Mesothelial cell of epicardium (in vitro differentiated cells): ENCODE results near the gene IRX2. TPM values are rescaled to one million over a fixed set of nuclear protein-coding genes. Genes with fewer than 3 reads are reported as not detected.

Experiments
- DNase-seq, 2 experiments: peaks; one replicate each; pipeline ENCODE4 v3.0.0; 2021; ENCODE audit warnings: low spot score in 2 of 2; ENCODE audit not compliant: unreplicated experiment in 2 of 2
- H3K27ac Mint-ChIP-seq: 2 replicates; pipeline ENCODE4 v1.8.0; 2021; ENCODE audit warnings: mixed read lengths
- H3K27me3 Mint-ChIP-seq: 2 replicates; pipeline ENCODE4 v1.8.0; 2021; ENCODE audit warnings: low read depth, mixed read lengths
- H3K36me3 Mint-ChIP-seq: 2 replicates; pipeline ENCODE4 v1.8.0; 2021; ENCODE audit warnings: mixed read lengths
- H3K4me1 Mint-ChIP-seq: 2 replicates; pipeline ENCODE4 v1.8.0; 2021; ENCODE audit warnings: mixed read lengths
- H3K4me3 Mint-ChIP-seq: 2 replicates; pipeline ENCODE4 v1.8.0; 2021; ENCODE audit warnings: mild to moderate bottlenecking, moderate library complexity, mixed read lengths
- H3K9me3 Mint-ChIP-seq: 2 replicates; pipeline ENCODE4 v1.8.0; 2021; ENCODE audit warnings: mixed read lengths
- CTCF ChIP-seq: fragments of 200-600 bp; sonication (generic); IDR thresholded peaks from one replicate; pipeline ENCODE4 v1.5.0; 2021; ENCODE audit warnings: antibody characterized with exemption; ENCODE audit not compliant: unreplicated experiment
- total RNA-seq: library from RNA; stranded (reverse); gene quantifications from 3 replicates; pipeline ENCODE4 v1.2.1, GENCODE V29; 2021

Gene IRX2
- total RNA-seq, 1 donor from 2014 or later: 30.3 TPM

- no peak overlapping the region for H3K4me3 Mint-ChIP-seq
- H3K36me3 Mint-ChIP-seq: no peaks in the 10 kb centered on the region
- H3K27ac Mint-ChIP-seq: no peak overlapping the region
- H3K27me3 Mint-ChIP-seq: peaks cover 24% of the 10 kb centered on the region
- no peak for DNase-seq
- TF ChIP-seq CTCF: no peak
- no peaks in the 10 kb centered on the region for H3K9me3 Mint-ChIP-seq
- peaks cover 2% of the 10 kb centered on the region for H3K4me1 Mint-ChIP-seq
These were observed 13.1 kb upstream of the IRX2 start for GRCh38 chr5:2764581-2764980.

GRCh38 chr5:2763533-2763794, 12.0 kb upstream of the IRX2 start:
- no peaks in the 10 kb centered on the region for H3K36me3 Mint-ChIP-seq
- H3K9me3 Mint-ChIP-seq: no peaks in the 10 kb centered on the region
- H3K4me1 Mint-ChIP-seq: no peaks in the 10 kb centered on the region
- DNase-seq: no peak
- no peak for TF ChIP-seq CTCF
- no peak overlapping the region for H3K4me3 Mint-ChIP-seq
- H3K27me3 Mint-ChIP-seq: peaks cover 28% of the 10 kb centered on the region
- H3K27ac Mint-ChIP-seq: no peak overlapping the region

GRCh38 chr5:2762744-2763532, 11.5 kb upstream of the IRX2 start:
- peaks cover 31% of the 10 kb centered on the region for H3K27me3 Mint-ChIP-seq
- H3K36me3 Mint-ChIP-seq: no peaks in the 10 kb centered on the region
- peaks cover 2% of the 10 kb centered on the region for H3K4me1 Mint-ChIP-seq
- no peaks in the 10 kb centered on the region for H3K9me3 Mint-ChIP-seq
- no peak overlapping the region for H3K27ac Mint-ChIP-seq
- no peak for DNase-seq
- TF ChIP-seq CTCF: no peak
- H3K4me3 Mint-ChIP-seq: no peak overlapping the region

- Mint-ChIP-seq H3K36me3 (no peaks in the 10 kb centered on the region), H3K27me3 (peaks cover 40% of the 10 kb centered on the region), H3K4me3 (no peak overlapping the region), H3K27ac (no peak overlapping the region), H3K9me3 (no peaks in the 10 kb centered on the region), H3K4me1 (peaks cover 11% of the 10 kb centered on the region)
- TF ChIP-seq CTCF: no peak
- DNase-seq: no peak
These were observed 10.5 kb upstream of the IRX2 start for GRCh38 chr5:2761921-2762488.

GRCh38 chr5:2759696-2760461, 8.4 kb upstream of the IRX2 start:
- DNase-seq: no peak
- no peaks in the 10 kb centered on the region for H3K9me3 Mint-ChIP-seq
- no peak overlapping the region for H3K4me3 Mint-ChIP-seq
- H3K4me1 Mint-ChIP-seq: peaks cover 26% of the 10 kb centered on the region
- peaks cover 52% of the 10 kb centered on the region for H3K27me3 Mint-ChIP-seq
- no peaks in the 10 kb centered on the region for H3K36me3 Mint-ChIP-seq
- TF ChIP-seq CTCF: no peak
- H3K27ac Mint-ChIP-seq: no peak overlapping the region
